NOMO-1 treated with dmso at 0.1 percent for 144 hours (cell line): ENCODE measurements around the gene RRM2.
A peak's percentile ranks its signal among the peaks of the same experiment; 100 is the strongest.
"Not testable (repeated sequence)": the region's sequence is repeated elsewhere in the genome, so short reads cannot be mapped to it uniquely, and the experiment has no call there.

Experiments
- DNase-seq: peaks from one replicate; lab custom pipeline; 2025; ENCODE audit not compliant: unreplicated experiment; lab: John Stamatoyannopoulos, UW

RRM2 gene

GRCh38 chr2:10091182-10091888 is 31.2 kb upstream of the RRM2 start:
- DNase-seq, result peak; percentile 35

DNA sequence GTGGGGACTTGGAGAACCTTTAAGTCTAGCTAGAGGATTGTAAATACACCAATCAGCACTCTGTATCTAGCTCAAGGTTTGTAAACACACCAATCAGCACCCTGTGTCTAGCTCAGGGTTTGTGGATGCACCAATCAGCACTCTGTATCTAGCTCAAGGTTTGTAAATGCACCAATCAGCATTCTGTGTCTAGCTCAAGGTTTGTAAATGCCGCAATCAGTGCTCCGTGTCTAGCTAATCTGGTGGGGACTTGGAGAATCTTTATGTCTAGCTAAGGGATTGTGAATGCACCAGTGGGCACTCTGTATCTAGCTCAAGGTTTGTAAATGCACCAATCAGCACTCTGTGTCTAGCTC is 30.7 kb upstream of the RRM2 start:
- DNase-seq, result not testable (repeated sequence)

- DNase-seq, result no peak
Observed at GRCh38 chr2:10094271-10094814, 28.2 kb upstream of the RRM2 start.

- no peak for DNase-seq
Observed at GRCh38 chr2:10095175-10095574, 27.4 kb upstream of the RRM2 start.

- no peak for DNase-seq
Observed at GRCh38 chr2:10096641-10097040, 25.9 kb upstream of the RRM2 start.

- DNase-seq, result peak; percentile 19
Observed at GRCh38 chr2:10097352-10098148, 25.0 kb upstream of the RRM2 start.

- DNase-seq, result no peak
Observed at GRCh38 chr2:10101491-10101890, 21.0 kb upstream of the RRM2 start.

DNA sequence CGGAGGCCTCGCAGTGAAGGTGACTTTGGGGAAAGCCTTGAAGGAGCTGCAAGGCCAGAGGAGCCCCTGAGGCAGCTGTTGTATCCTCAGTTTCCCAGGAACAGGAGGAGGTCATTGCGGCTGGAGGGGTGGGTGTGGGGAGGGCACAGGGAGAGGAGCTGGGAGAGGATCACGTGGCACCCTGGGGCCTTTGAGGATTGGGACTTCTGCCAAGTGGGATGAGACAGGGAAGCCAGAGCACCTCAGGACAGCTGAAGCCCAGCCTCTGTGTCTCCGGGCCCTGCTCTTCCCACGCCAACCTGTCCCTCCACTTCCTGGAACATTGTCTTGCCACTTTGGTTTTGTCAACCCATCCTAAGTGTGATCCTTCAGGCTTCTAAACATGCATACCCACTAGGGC is 19.4 kb upstream of the RRM2 start:
- DNase-seq, result no peak

- DNase-seq, result not testable (repeated sequence)
Observed at GRCh38 chr2:10104906-10105305, 17.6 kb upstream of the RRM2 start.

DNA sequence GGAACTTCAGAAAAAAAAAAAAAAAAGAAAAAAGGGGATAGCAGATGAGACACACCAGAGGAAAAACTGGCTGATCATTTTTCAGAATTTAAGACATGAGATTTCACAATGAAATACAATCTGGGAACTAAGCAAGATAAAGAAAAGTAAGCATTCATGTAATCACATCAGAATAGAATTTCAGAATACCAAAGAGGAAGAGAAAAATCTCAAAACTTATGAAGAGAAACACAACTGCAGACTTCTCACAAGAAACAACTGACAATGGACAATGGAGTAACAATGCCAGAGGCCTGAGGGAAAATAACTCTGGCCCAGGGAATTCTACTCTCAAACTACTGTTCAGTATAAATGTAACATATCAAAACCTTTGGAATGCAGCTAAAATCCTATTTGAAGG is 13.2 kb upstream of the RRM2 start:
- DNase-seq, result no peak

GRCh38 chr2:10119027-10119325 is 3.6 kb upstream of the RRM2 start:
- DNase-seq, result no peak

GRCh38 chr2:10119601-10120157 is 2.9 kb upstream of the RRM2 start:
- no peak for DNase-seq

- DNase-seq, result peak; percentile 85
Observed at GRCh38 chr2:10120158-10120876, 2.2 kb upstream of the RRM2 start.

DNA sequence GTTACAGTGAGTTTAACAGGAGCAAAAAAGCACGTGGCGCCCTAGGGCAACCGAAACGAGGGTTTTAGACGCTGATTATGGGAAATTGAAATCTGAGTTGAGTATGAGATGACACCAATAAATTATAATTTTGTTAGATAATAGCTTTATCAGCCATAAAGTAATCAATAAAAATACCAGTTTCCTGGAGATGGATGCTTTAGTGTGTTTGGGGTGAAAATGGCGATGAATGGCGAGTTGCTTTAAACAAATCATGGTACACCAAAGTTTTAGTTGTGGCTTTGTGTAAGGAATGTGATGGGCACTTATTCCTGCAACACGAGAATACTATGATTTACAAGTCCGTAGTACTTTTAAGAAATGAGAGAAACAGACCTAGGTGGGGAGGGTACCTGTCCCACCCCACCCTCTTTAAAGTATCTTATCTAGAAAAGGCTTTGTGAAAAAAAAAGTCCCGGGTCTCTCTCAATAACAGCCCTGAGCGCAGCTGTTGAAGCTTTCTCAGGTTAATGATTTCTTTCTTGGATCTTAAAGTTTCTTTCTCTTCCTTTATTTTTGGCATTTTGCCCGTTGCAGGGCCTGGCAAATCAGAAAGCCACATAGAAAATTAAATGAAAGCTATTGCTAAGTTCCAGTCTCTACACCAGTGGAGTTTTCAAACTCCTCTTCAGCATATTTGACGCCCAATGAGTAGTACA is 1.5 kb upstream of the RRM2 start:
- no peak for DNase-seq

- no peak for DNase-seq
Observed at GRCh38 chr2:10123281-10123680, 742 bp downstream of the RRM2 start.

GRCh38 chr2:10124538-10125045 is 2.1 kb downstream of the RRM2 start:
- peak; percentile 25 for DNase-seq

- no peak for DNase-seq
Observed at GRCh38 chr2:10125842-10126631, 3.5 kb downstream of the RRM2 start.

DNA sequence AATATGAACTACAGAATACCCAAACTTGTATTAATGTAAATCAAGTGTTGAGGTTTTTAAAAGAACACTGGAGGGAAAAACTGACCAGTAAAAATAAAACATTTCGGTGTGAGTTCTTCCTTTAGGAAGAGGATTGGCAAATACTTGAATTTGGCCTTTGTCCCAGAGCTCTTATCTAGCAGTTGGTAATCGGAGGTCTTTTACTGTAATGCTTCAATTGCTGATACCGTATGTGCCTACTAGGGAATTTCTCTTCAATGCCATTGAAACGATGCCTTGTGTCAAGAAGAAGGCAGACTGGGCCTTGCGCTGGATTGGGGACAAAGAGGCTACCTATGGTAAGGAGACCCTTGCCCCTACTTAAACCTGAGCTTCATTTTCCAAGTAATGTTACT is 4.1 kb downstream of the RRM2 start:
- DNase-seq, result no peak

DNA sequence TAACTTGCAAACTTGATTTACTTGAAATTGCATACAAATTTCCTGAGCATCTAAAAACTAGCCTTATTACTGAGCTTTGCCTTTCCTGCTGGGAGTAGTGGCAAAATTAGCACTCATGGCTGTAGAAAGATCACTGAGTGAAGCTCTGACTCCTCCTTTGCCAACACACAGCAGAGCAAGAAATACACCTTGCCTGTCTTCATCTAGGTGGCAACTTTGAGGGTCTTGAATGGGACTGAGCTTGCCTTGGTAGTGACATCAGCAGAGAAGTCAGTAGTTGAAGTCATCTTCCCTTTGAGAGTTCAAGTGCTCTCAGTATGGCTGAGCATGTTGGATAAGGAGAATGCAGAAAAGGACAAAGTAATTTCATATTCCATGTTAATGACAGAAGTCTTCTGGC is 5.9 kb downstream of the RRM2 start:
- no peak for DNase-seq

DNA sequence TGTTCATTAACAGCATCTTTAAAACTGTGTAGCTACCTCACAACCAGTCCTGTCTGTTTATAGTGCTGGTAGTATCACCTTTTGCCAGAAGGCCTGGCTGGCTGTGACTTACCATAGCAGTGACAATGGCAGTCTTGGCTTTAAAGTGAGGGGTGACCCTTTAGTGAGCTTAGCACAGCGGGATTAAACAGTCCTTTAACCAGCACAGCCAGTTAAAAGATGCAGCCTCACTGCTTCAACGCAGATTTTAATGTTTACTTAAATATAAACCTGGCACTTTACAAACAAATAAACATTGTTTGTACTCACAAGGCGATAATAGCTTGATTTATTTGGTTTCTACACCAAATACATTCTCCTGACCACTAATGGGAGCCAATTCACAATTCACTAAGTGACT is 7.0 kb downstream of the RRM2 start:
- no peak for DNase-seq
